NCI-H446 (cell line): ENCODE measurements around the gene PIBF1.
"Not testable (repeated sequence)": the region's sequence is repeated elsewhere in the genome, so short reads cannot be mapped to it uniquely, and the experiment has no call there.

ENCODE experiments used
- DNase-seq, 2 experiments: peaks; one replicate each; lab custom pipeline; 2025; lab: John Stamatoyannopoulos, UW

Gene PIBF1

DNA sequence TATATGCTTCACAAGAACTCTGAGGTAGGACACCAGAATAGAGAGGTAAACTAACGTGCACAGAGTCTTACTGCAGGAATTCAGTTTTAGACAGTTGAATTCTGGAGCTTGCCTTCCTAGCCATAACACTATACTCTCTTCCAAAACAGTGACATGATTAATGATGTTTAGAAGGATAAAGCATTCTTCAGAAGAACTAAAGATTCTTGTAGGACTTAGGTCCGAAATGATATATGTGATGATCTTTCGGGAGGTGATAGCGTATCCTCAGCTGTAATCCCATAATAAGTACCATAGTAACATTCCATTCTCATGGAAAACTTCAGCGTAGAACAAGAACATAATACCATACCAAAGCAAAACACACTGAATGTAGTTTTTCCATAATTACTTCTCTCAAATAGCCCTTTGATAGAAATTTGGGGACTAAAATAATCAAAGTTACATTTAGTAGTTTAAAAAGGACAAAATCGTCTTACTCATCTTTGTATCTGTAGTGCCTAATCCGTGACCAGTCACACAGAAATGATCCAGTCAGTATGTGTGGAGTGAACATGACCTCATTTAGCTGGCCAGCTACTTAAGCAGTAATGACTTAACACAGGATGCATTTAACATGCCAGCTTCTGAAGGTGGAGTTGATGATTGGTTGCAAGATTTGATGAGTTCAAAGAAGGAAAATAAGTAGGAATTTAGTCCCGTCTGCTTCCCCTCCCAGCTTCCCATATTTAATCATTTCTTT lies 38.4 kb downstream of the PIBF1 start:
- no peak for DNase-seq

DNA sequence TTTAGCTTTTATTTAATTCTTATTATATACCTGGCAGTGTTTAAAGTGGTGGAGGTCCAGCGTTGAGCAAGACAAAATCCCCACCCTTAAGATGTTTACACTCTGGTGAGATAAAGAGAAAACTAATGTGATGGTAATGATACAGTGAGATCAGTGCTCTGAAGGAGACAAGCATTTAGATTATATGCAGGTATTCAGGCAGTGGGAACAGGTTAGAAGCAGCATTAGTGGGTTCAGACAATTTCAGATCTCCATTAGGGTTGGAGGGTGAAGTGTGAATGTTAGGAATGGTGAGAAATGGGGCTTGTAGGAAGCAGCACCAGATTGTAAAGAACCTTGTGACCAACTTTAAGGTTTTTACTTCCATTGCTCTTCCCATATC lies 39.0 kb downstream of the PIBF1 start:
- no peak for DNase-seq

DNA sequence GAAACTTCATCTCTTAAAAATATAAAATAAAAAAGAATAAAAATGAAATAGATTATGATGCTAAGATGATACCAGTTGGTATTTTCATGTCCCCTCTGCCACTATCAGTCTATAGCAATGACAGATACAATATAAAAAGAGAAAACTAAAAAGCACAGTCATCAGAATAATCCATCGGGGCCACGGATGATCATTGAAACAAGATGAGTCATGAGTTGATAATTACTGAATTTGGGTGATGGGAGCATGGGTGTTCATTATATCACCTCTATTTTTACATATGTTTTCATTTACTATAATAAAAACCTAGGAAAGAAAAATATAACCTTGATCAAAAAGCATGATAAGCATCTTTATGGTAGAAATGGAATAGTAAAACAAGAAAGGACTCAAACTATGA lies 41.1 kb downstream of the PIBF1 start:
- no peak for DNase-seq

DNA sequence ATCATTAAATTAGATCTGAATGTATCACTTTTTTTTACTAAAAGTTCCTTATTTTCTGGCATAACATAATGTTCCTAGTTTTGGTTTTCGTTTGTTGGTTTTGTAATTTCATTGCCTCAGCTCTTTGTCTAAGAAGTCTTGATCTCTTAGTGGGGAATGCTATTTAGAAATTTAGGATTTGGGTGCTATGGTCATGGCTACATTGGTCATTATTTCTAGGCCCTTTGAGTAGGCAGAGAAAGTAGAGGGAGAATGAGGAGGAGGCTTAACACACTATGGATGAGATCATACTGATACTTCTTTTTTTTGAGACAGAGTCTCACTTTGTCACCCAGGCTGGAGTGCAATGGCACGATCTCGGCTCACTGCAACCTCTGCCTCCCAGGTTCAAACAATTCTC lies 41.8 kb downstream of the PIBF1 start:
- DNase-seq = no peak

DNA sequence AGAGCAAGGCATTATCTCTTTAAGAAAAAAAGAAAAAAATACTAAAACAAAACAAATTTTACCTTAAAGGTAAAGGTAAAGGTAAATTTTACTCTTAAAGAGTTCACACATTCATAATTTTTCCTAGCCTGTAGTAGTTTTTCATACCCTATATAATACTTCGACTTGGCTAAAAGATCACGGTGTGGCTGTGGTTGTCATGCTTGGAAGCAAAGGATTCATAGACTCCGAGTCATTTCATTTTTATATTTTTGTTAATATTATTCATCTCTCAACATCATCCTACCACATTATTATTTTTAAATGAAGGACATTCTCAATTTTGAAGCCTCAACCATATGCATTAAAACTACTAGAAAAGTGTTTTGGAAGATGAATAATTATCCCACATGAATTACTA lies 52.7 kb downstream of the PIBF1 start:
- DNase-seq = no peak

DNA sequence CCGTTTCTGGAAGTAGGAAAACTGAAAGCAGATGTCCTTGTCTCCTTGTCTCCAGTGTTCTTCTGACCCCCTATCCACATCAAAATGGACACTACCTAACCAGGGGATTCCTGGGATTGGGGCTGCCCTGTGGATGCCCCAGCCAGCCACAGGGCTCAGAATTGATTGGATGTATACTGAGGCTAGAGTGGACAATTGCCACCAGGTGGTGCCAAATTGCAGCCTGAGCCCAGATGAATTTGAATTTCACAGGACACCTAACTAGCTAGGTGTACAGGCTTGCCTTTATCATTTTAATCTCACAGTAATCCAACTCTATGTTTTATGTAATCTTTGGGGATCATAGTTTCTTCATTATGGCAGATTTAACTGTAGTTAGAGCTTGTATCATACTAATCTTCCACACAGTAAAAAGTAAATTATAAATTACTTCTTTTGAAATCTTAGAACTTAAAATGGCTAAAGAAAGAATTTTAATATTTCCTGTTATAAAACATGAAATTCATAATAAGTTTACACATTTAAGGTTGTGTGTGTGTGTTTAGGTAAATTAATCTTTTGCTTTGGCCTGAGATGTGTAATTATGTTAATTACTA lies 58.0 kb downstream of the PIBF1 start:
- DNase-seq = no peak

DNA sequence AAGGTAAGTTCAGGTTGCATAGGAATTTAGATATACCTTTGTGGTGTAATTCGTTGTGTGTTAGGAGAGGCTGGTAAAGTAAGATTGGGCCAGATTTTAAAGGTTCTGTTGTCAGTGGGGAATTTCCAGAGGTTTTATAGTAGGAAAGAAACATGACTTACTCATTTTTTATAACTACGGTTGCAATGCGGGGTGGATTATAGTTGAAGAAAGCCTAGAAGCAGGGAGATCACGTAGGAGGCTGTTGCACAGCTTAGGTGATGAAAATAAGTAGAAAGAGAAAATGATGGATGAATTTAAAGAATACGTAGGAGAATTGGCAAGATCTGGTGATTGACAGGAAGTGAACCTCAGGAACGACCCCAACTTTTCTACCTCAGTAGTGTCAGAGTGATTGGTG lies 61.1 kb downstream of the PIBF1 start:
- no peak for DNase-seq

DNA sequence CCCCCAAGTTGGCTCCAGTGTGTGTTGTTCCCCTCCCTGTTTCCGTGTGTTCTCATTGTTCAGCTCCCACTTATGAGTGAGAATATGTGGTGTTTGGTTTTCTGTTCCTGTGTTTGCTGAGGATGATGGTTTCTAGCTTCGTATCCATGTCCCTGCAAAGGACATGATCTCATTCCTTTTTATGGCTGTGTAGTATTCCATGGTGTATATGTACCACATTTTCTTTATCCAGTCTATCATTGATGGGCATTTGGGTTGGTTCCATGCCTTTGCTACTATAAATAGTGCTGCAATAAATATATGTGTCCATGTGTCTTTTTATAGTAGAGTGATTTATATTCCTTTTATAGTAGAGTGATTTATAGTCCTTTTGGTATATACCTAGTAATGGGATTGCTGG lies 63.2 kb downstream of the PIBF1 start:
- DNase-seq = not testable (repeated sequence)

DNA sequence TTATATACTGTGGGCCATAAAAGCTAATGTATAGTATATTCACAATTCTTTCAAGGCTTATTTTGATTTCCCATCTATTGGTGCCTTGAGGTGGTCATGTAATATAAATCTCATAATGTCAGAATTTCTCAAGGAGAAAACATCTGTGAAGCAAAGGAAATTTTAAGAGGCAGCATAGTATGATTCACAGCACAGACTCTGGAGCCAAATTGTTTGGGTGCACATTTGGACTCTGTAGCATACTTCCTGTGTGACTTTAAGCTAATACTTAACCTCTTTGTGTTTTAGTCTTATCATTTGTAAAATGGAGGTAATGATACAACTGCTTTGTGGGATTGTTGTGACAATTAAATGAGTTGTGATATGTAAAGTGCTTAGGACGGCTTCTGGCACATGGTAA lies 67.6 kb downstream of the PIBF1 start:
- DNase-seq = no peak

DNA sequence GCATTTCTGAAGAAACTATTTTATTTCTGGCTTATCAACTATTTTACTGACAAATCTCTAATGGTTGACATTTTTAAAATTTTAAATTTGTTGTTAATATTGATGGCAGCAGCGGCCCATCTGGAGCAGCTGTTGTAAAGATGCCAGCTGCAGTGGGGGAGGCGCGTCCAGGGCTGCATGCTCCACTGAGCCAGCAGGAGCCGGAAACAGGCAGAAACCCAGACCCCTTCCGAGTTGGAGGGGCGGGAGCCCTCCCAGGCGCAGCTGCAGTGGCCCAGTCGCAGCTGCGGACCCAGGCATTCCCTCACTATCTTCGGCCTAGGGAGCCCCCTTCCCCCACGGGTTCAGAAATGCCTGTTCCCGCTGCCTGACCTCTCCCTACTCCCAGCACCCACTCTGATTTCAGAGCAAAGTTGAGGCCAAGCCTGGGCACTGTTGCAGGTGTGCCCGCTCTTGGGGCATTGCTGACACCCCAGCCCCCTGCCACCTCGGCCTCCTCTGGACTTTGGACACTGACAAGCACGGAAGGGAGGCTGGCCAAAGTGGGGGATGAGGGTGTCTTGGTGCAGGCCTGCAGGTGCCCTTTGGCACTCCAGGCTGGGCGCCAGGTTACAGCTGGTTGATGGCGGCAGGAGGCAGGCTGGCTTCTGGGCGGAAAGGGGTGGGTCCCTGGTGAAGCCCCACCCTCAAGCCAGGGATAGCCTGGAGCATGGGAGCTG lies 69.2 kb downstream of the PIBF1 start:
- no peak for DNase-seq

DNA sequence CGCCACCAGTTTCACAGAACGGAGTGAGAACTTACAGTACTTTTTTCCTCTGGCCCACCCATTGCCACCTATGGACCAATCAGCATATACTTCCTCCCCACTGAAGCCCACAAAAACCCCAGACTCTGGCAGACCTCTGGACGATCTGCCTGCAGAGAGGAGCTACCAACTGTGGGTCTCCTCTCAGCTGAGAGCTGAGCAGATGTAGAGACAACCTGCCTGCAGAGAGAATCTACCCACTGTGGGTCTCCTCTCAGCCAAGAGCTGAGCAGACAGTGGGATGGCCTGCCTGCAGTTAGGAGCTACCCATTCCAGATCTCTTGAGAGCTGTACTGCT lies 69.7 kb downstream of the PIBF1 start:
- no peak for DNase-seq

DNA sequence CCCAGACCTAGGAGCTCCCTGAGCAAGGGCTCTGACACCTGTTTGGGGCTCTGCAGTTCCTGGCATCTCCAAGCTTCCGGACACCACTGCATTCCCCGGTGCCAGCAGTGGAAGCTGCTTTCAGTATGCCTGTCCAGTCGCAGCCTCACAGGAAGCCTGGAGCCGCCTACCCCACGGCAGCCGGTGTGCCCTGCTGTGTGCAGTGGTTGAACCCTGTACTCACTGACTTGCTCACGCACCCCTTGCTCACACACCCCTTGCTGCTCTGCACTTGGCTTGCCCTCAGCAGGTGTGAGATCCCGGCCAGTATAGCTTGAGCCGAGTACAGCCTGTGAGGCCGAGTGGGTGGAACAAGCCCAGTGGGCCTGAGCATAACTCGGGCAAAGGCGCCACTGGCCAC lies 70.3 kb downstream of the PIBF1 start:
- DNase-seq = no peak

DNA sequence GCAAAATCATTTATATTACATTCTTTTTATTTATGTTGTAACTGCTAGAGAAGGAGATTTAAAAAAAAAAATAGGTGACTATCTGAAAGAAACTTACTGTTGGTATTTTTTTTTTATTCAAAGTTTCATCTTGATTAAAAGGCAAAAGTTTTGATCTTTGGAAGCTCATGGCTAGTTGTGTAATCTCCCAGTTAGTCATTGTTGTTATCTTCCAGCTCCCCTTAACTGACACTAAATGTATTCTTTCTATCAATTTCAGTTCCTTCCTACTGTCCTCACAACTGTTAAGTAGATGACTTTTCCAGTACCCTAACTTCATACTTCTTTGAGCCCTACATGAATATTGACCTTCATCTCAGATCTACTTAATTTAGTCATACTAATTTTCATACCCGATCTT lies 71.1 kb downstream of the PIBF1 start:
- no peak for DNase-seq

DNA sequence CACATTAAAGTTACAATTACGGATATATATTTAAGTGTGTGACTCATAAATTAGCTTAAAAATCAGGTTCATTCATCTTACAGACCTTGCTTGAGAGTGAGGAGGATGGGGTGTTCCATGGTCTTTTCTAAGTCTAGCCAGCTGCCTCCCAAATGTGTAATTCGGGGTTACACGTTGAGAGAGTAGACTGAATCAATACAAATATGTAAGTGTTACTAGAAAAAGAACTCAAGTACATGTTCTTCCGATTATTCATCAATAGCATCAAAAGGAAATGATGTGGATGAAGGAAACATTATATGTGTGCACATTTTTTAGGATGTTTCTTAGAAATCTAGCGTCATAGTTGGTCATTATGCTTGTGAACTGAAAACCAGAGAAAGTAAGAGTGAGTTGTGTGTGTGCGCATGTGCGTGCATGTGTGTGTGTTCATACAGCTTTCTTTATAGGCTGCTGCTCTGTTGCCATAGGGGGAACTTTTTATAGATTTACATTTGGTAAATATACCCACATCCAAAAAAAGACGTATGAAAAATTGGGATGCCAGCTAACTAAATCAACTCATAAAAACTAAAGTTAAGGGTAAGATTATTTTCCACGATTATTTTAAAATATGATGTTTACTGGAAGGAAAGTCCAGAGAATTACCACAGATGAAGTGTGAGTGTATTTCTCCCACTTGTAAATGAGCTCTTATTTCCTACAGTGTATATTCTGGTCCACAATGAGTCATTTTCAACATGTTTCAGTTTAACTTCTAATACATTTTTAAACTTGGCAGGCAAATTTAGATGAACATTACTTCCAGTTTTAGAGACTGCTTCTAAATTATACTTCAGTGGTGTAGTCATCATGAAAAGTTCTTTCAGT lies 82.4 kb downstream of the PIBF1 start:
- no peak for DNase-seq

DNA sequence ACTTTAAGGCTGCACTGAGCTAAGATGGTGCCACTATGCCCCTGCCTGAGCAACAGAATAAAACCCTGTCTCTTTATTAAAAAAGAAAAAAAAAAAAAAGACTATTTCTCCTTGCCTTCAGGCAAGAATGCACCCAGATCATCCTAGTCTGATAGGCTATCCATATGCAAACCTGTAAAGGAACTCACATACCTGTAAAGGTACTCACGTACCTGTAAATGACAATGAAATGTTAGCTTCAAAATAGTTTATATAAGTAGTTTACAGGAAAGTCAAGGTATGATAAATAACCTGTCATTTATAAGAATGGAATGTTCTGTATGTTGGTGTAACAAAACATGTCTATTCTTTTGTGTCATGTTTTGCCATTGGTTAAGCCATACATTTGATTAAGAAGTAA lies 86.3 kb downstream of the PIBF1 start:
- DNase-seq = no peak

DNA sequence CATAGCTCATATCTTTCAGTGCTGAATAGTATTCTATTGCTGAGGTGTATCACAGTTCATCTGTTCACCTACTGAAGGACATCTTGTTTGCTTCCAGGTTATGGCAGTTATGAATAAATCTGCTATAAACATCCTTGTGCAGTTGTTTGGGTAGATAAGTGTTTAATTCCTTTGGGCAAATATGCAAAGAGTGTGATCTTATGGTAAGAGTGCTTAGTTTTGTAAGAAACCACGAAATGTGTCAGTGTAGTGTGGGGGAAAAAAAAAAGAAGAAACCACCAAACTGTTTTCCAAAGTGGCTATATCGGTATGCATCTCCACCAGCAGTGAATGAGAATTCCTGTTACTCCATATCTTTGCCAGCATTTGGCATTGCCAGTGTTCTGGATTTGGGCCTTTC lies 93.3 kb downstream of the PIBF1 start:
- no peak for DNase-seq

DNA sequence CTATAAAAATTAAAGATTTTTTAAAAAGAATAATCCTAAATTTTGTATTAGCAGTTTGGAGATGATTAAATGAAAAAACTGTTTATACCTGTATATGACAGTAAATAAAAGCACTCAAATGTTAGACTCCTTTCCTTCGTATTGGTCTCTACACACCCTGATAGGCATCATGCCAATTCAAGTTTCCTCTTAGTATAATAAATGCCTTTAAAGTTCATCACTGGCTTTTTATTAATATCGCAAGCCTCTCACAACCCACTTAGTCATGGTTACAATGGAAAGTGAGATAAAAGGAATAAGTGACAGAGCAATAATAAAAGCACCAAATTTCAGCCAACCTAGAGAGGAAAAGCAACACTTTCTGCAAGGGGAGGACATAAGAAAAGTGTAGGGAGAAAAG lies 102.2 kb downstream of the PIBF1 start:
- DNase-seq = no peak

DNA sequence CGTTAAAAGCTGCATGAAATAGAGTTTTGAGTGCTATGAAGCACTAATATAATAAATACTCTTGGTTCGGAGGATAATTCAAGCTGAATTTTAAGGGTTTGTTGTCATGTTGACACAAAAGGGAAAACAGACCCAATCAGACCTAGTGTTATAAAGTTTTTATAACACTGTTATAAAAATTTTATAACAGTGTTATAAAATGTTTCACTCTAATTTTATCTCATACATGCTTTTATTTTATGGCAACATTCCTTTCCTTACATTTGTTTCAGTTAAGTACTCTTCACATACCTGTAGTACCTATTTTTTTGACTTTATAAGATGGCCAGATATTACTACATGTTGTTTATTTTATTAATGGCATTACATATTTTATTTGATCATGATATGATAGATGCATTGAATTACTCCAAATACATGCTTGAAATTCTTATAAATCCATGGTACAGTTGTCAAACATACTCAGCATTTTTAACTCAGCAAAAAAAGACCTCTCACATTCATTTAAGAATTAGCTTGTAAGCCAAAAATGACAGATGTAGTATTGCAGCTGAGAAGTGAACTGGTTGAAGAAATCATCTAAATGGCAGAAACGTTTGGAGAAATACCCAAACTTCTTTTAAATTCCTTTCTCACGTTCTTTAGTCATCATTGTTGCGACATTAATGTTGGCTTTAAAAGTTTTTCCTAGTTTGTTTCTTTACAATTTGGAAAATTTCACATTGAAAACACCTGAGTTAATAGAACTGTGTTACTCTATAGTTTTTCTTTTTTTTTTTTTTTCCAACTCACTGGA lies 104.5 kb downstream of the PIBF1 start:
- DNase-seq = no peak

DNA sequence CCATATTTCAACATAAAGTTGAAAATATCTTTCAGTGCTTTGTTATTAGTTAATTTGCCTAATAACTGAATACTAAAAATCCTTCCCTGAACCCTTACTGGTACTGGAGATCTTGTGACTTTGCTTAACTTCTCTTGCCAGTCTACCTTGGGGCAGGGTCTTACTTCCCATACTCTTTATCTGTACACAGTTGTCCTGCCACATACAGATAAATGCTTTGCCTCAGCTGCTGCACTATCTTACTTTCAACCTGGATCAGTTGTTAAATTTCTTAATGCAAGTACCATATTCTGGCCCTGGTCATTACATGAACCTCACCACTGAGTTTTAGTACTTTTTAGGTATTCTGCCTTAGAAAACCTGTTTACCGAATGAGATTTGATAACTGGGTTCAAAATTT lies 107.6 kb downstream of the PIBF1 start:
- no peak for DNase-seq

DNA sequence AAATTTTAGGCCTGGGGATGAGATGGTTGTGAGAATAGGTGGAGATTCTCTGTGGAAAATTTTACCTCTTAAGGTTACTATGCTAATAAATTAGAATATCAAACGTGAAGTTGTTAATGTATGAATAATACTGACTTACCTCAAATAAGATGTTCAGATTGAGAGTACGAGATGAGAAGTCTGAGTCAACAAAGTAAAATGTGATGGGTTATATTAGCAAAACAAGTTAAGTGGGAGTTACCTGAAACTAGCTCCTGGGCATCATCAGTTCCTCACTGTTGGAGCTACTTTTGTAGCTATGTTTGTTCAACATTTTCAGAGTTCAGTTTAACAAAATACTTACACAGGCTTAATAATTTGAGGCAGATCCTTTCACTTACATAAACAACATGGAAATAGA lies 108.6 kb downstream of the PIBF1 start:
- DNase-seq = no peak

DNA sequence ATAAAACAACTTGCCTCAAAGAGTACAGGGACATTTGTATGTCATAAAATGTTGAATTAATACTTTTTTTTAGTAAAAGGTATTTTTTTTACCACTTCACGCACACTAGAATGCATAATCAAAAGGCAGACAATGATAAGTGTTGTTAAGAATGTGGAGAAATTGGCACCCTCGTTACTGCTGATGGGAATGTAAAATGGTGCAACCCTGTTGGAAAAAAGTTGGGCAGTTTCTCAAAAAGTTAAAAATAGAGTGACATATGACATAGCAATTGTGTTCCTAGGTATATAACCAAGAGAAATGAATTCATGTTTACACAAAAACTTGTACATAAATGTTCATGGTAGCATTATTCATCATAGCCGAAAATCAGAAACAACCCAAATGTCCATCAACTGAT lies 109.5 kb downstream of the PIBF1 start:
- DNase-seq = no peak

DNA sequence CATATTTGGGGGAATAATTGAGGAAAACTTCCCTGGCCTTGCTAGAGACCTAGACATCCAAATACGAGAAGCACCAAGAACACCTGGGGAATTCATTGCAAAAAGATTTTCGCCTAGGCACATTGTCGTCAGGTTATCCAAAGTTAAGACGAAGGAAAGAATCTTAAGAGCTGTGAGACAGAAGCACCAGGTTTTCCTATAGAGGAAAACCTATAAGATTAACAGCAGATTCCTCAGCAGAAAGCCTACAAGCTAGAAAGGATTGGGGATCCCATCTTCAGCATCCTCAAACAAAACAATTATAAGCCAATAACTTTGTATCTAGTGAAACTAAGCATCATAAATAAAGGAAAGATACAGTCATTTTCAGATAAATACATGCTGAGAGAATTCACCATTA lies 114.9 kb downstream of the PIBF1 start:
- DNase-seq = no peak
